OCI-LY3 (cell line): Measurements from ENCODE around the gene BANF2.

ENCODE experiments used
- CTCF ChIP-seq: fragments of 200-600, 300-600 bp; sonication (generic); IDR thresholded peaks from 2 replicates; pipeline ENCODE4 v1.5.1; 2014; ENCODE audit warnings: antibody characterized with exemption, low read length, low read depth
- EZH2phosphoT487 ChIP-seq: fragments of 200-600 bp; shearing (Covaris generic); IDR thresholded peaks from 2 replicates; pipeline ENCODE4 v1.6.1; 2018; ENCODE audit warnings: antibody characterized with exemption, mixed run types, low read depth

DNA sequence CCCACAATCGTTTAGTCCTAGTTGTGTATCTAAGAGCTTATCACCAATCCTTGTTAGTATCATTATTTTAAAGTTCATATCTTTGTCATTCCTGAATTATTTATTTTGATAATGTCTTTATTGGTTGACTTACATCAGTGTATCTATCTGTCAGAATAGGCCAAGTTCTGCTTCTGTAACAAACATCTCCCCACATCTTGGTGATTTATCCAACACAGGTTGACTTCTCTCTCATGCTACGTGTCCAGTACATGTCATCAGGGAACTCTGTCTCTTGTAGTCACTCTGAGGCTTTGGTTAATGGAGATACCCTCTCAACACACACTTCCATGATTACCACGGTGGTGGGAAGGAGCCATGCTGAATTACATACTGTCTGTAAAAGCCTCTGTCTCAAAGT, 38.4 kb downstream of the BANF2 start:
- TF ChIP-seq CTCF = no peak
- no peak for TF ChIP-seq EZH2phosphoT487
